MG63 (cell line): ENCODE measurements around the gene ARHGAP27. TPM values are rescaled to one million over a fixed set of nuclear protein-coding genes. Genes with fewer than 3 reads are reported as not detected.

Experiments
- DNase-seq: peaks from one replicate; pipeline ENCODE4 v3.0.0-alpha.2; 2020
- H3K27me3 ChIP-seq: fragments of 250-450 bp; sonication (Bioruptor Pico); 2 replicates; pipeline ENCODE4 v1.5.1; 2020; ENCODE audit warnings: mild to moderate bottlenecking, moderate library complexity
- H3K36me3 ChIP-seq: fragments of 250-450 bp; sonication (Bioruptor Pico); 2 replicates; pipeline ENCODE4 v1.5.1; 2020; ENCODE audit warnings: mild to moderate bottlenecking, moderate library complexity
- H3K4me3 ChIP-seq: fragments of 250-450 bp; sonication (Bioruptor Pico); 2 replicates; pipeline ENCODE4 v1.5.1; 2020; ENCODE audit warnings: mild to moderate bottlenecking, moderate library complexity
- H3K9me3 ChIP-seq: fragments of 250-450 bp; sonication (Bioruptor Pico); 2 replicates; pipeline ENCODE4 v1.5.1; 2020; ENCODE audit warnings: mild to moderate bottlenecking, moderate library complexity
- total RNA-seq: library from RNA; depleted of rRNA; stranded (reverse); fragments of >200 nt; shearing (Covaris generic); gene quantifications from 2 replicates; pipeline ENCODE4 v1.2.3, GENCODE V29; 2014; ENCODE audit warnings: low replicate concordance

The ARHGAP27 gene
- total RNA-seq, 1 experiment from 2014 or later = 1.5 TPM

- H3K27me3 ChIP-seq = no peaks in the 10 kb centered on the region
- no peak for DNase-seq
Measured at GRCh38 chr17:45403906-45404490, 28.7 kb downstream of the ARHGAP27 start.

GRCh38 chr17:45402916-45403315 is 29.8 kb downstream of the ARHGAP27 start:
- no peak overlapping the region for H3K4me3 ChIP-seq
- no peak for DNase-seq
- H3K9me3 ChIP-seq = no peaks in the 10 kb centered on the region
- no peaks in the 10 kb centered on the region for H3K36me3 ChIP-seq
- no peaks in the 10 kb centered on the region for H3K27me3 ChIP-seq

More at GRCh38 chr17:45403906-45404490, 28.7 kb downstream of the ARHGAP27 start:
- no peaks in the 10 kb centered on the region for H3K36me3 ChIP-seq
- no peak overlapping the region for H3K4me3 ChIP-seq
- no peaks in the 10 kb centered on the region for H3K9me3 ChIP-seq

GRCh38 chr17:45398800-45399199 is 33.9 kb downstream of the ARHGAP27 start:
- H3K4me3 ChIP-seq = no peak overlapping the region
- no peak for DNase-seq

GRCh38 chr17:45397796-45398195 is 34.9 kb downstream of the ARHGAP27 start:
- DNase-seq = no peak
- Histone ChIP-seq H3K27me3 (no peaks in the 10 kb centered on the region), H3K36me3 (no peaks in the 10 kb centered on the region), H3K9me3 (no peaks in the 10 kb centered on the region), H3K4me3 (no peak overlapping the region)

More at GRCh38 chr17:45398800-45399199, 33.9 kb downstream of the ARHGAP27 start:
- H3K36me3 ChIP-seq = no peaks in the 10 kb centered on the region
- H3K9me3 ChIP-seq = no peaks in the 10 kb centered on the region
- no peaks in the 10 kb centered on the region for H3K27me3 ChIP-seq

GRCh38 chr17:45396496-45397205 is 36.0 kb downstream of the ARHGAP27 start:
- DNase-seq = no peak
- Histone ChIP-seq H3K4me3 (no peak overlapping the region), H3K9me3 (no peaks in the 10 kb centered on the region)

GRCh38 chr17:45395569-45396415 is 36.9 kb downstream of the ARHGAP27 start:
- Histone ChIP-seq H3K9me3 (no peaks in the 10 kb centered on the region), H3K36me3 (no peaks in the 10 kb centered on the region), H3K27me3 (no peaks in the 10 kb centered on the region), H3K4me3 (no peak overlapping the region)
- DNase-seq = no peak

More at GRCh38 chr17:45396496-45397205, 36.0 kb downstream of the ARHGAP27 start:
- Histone ChIP-seq H3K27me3 (no peaks in the 10 kb centered on the region), H3K36me3 (no peaks in the 10 kb centered on the region)

GRCh38 chr17:45394913-45395568 is 37.6 kb downstream of the ARHGAP27 start:
- DNase-seq = peak; percentile 66
- H3K4me3 ChIP-seq = no peak overlapping the region
- H3K9me3 ChIP-seq = no peaks in the 10 kb centered on the region
- H3K27me3 ChIP-seq = no peaks in the 10 kb centered on the region
- no peaks in the 10 kb centered on the region for H3K36me3 ChIP-seq

GRCh38 chr17:45394564-45394912 is 38.1 kb downstream of the ARHGAP27 start:
- H3K4me3 ChIP-seq = no peak overlapping the region
- no peak for DNase-seq
- no peaks in the 10 kb centered on the region for H3K9me3 ChIP-seq
- H3K36me3 ChIP-seq = no peaks in the 10 kb centered on the region
- H3K27me3 ChIP-seq = no peaks in the 10 kb centered on the region

GRCh38 chr17:45394091-45394490 is 38.6 kb downstream of the ARHGAP27 start:
- no peak for DNase-seq
- no peaks in the 10 kb centered on the region for H3K9me3 ChIP-seq
- H3K36me3 ChIP-seq = no peaks in the 10 kb centered on the region
- H3K27me3 ChIP-seq = no peaks in the 10 kb centered on the region
- H3K4me3 ChIP-seq = no peak overlapping the region

GRCh38 chr17:45393411-45393810 is 39.3 kb downstream of the ARHGAP27 start:
- DNase-seq = no peak
- H3K27me3 ChIP-seq = no peaks in the 10 kb centered on the region

GRCh38 chr17:45391918-45392317 is 40.8 kb downstream of the ARHGAP27 start:
- no peak overlapping the region for H3K4me3 ChIP-seq
- no peaks in the 10 kb centered on the region for H3K27me3 ChIP-seq
- DNase-seq = no peak
- no peaks in the 10 kb centered on the region for H3K9me3 ChIP-seq
- no peaks in the 10 kb centered on the region for H3K36me3 ChIP-seq

More at GRCh38 chr17:45393411-45393810, 39.3 kb downstream of the ARHGAP27 start:
- Histone ChIP-seq H3K9me3 (no peaks in the 10 kb centered on the region), H3K36me3 (no peaks in the 10 kb centered on the region), H3K4me3 (no peak overlapping the region)

- H3K4me3 ChIP-seq = no peak overlapping the region
- no peaks in the 10 kb centered on the region for H3K27me3 ChIP-seq
- H3K9me3 ChIP-seq = no peaks in the 10 kb centered on the region
- DNase-seq = no peak
- H3K36me3 ChIP-seq = no peaks in the 10 kb centered on the region
Measured at GRCh38 chr17:45391291-45391690, 41.4 kb downstream of the ARHGAP27 start.

- DNase-seq = no peak
- no peaks in the 10 kb centered on the region for H3K27me3 ChIP-seq
- no peak overlapping the region for H3K4me3 ChIP-seq
- no peaks in the 10 kb centered on the region for H3K36me3 ChIP-seq
- H3K9me3 ChIP-seq = no peaks in the 10 kb centered on the region
Measured at GRCh38 chr17:45389354-45389753, 43.3 kb downstream of the ARHGAP27 start.

- H3K4me3 ChIP-seq = no peak overlapping the region
- H3K27me3 ChIP-seq = no peaks in the 10 kb centered on the region
- DNase-seq = no peak
- H3K36me3 ChIP-seq = no peaks in the 10 kb centered on the region
- H3K9me3 ChIP-seq = no peaks in the 10 kb centered on the region
Measured at GRCh38 chr17:45388604-45389325, 43.9 kb downstream of the ARHGAP27 start.

GRCh38 chr17:45387739-45388138 is 44.9 kb downstream of the ARHGAP27 start:
- Histone ChIP-seq H3K36me3 (no peaks in the 10 kb centered on the region), H3K4me3 (no peak overlapping the region), H3K9me3 (no peaks in the 10 kb centered on the region), H3K27me3 (no peaks in the 10 kb centered on the region)
- DNase-seq = no peak

GRCh38 chr17:45386178-45386577 is 46.5 kb downstream of the ARHGAP27 start:
- no peak overlapping the region for H3K4me3 ChIP-seq
- H3K36me3 ChIP-seq = no peaks in the 10 kb centered on the region
- H3K9me3 ChIP-seq = no peaks in the 10 kb centered on the region
- no peaks in the 10 kb centered on the region for H3K27me3 ChIP-seq
- DNase-seq = no peak
